Type B pancreatic cell (in vitro differentiated cells): ENCODE measurements around the gene ABCF1. TPM values are rescaled to one million over a fixed set of nuclear protein-coding genes. Genes with fewer than 3 reads are reported as not detected.

Experiments used
- DNase-seq: peaks from one replicate; pipeline ENCODE4 v3.0.0; 2021; ENCODE audit warnings: mixed read lengths; ENCODE audit not compliant: unreplicated experiment; ENCODE audit errors: extremely low spot score
- H3K27ac Mint-ChIP-seq: 2 replicates; pipeline ENCODE4 v1.8.0; 2021; ENCODE audit warnings: mild to moderate bottlenecking, mixed read lengths
- H3K27me3 Mint-ChIP-seq: 2 replicates; pipeline ENCODE4 v1.8.0; 2021; ENCODE audit warnings: mixed read lengths
- H3K36me3 Mint-ChIP-seq: 2 replicates; pipeline ENCODE4 v1.8.0; 2021; ENCODE audit warnings: mixed read lengths
- H3K4me1 Mint-ChIP-seq: one replicate; pipeline ENCODE4 v1.8.0; 2021; ENCODE audit warnings: mixed read lengths; ENCODE audit not compliant: unreplicated experiment
- H3K4me3 Mint-ChIP-seq: 2 replicates; pipeline ENCODE4 v1.8.0; 2021; ENCODE audit warnings: mild to moderate bottlenecking, mixed read lengths
- H3K9me3 Mint-ChIP-seq: 2 replicates; pipeline ENCODE4 v1.8.0; 2021; ENCODE audit warnings: mixed read lengths
- CTCF ChIP-seq: fragments of 200-600 bp; sonication (generic); conservative IDR thresholded peaks from 2 replicates; pipeline ENCODE4 v1.5.0; 2021; ENCODE audit warnings: antibody characterized with exemption, mild to moderate bottlenecking
- total RNA-seq: library from RNA; stranded (reverse); gene quantifications from 2 replicates; pipeline ENCODE4 v1.2.1, GENCODE V29; 2021; ENCODE audit warnings: low replicate concordance

Gene ABCF1
- total RNA-seq, 1 donor from 2014 or later: 69.2 TPM

GRCh38 chr6:30610065-30610464 lies 38.8 kb downstream of the ABCF1 start:
- TF ChIP-seq CTCF: no peak
- Mint-ChIP-seq H3K4me1 (peaks cover 31% of the 10 kb centered on the region), H3K4me3 (no peak overlapping the region), H3K9me3 (no peaks in the 10 kb centered on the region), H3K27ac (no peak overlapping the region), H3K27me3 (peaks cover 3% of the 10 kb centered on the region), H3K36me3 (peaks cover 39% of the 10 kb centered on the region)
- DNase-seq: no peak

- no peak for TF ChIP-seq CTCF
- Mint-ChIP-seq H3K4me1 (peaks cover 31% of the 10 kb centered on the region), H3K27me3 (peaks cover 13% of the 10 kb centered on the region), H3K27ac (peak overlapping the region; percentile 66), H3K4me3 (no peak overlapping the region), H3K9me3 (no peaks in the 10 kb centered on the region), H3K36me3 (peaks cover 44% of the 10 kb centered on the region)
- no peak for DNase-seq
Measured at GRCh38 chr6:30611150-30611855, 40.1 kb downstream of the ABCF1 start.

- no peak for TF ChIP-seq CTCF
- Mint-ChIP-seq H3K36me3 (peaks cover 44% of the 10 kb centered on the region), H3K27ac (peak overlapping the region; percentile 66), H3K27me3 (peaks cover 15% of the 10 kb centered on the region), H3K9me3 (no peaks in the 10 kb centered on the region), H3K4me3 (peak overlapping the region; percentile 6), H3K4me1 (peaks cover 31% of the 10 kb centered on the region)
- no peak for DNase-seq
Measured at GRCh38 chr6:30611856-30612194, 40.6 kb downstream of the ABCF1 start.

- Mint-ChIP-seq H3K4me3 (peak overlapping the region; percentile 6), H3K9me3 (no peaks in the 10 kb centered on the region), H3K27me3 (peaks cover 19% of the 10 kb centered on the region), H3K27ac (peak overlapping the region; percentile 66), H3K36me3 (peaks cover 47% of the 10 kb centered on the region), H3K4me1 (peaks cover 31% of the 10 kb centered on the region)
- TF ChIP-seq CTCF: peak; percentile 54
- DNase-seq: no peak
Measured at GRCh38 chr6:30612213-30612612, 41.0 kb downstream of the ABCF1 start.

- H3K36me3 Mint-ChIP-seq: peaks cover 44% of the 10 kb centered on the region
- H3K27ac Mint-ChIP-seq: peak overlapping the region; percentile 78
- TF ChIP-seq CTCF: no peak
- no peaks in the 10 kb centered on the region for H3K9me3 Mint-ChIP-seq
- peaks cover 31% of the 10 kb centered on the region for H3K4me1 Mint-ChIP-seq
- H3K4me3 Mint-ChIP-seq: peak overlapping the region; percentile 14
- DNase-seq: no peak
- peaks cover 21% of the 10 kb centered on the region for H3K27me3 Mint-ChIP-seq
Measured at GRCh38 chr6:30612687-30613248, 41.5 kb downstream of the ABCF1 start.
